DOHH2 (cell line): ENCODE results near the gene GLCE.

Experiments used
- EZH2phosphoT487 ChIP-seq: fragments of 200-600 bp; sonication (generic); IDR thresholded peaks from 2 replicates; pipeline ENCODE4 v1.6.1; 2017; ENCODE audit warnings: borderline replicate concordance, mild to moderate bottlenecking, antibody characterized with exemption, low read length, moderate library complexity, mixed read lengths
- TF ChIP-seq, protein P1 (sequence below): fragments of 200-600 bp; sonication (generic); IDR thresholded peaks from one replicate; pipeline ENCODE4 v1.5.1; 2014; ENCODE audit warnings: antibody characterized with exemption, mild to moderate bottlenecking, low read depth, low read length; ENCODE audit not compliant: poor library complexity, severe bottlenecking

DNA sequence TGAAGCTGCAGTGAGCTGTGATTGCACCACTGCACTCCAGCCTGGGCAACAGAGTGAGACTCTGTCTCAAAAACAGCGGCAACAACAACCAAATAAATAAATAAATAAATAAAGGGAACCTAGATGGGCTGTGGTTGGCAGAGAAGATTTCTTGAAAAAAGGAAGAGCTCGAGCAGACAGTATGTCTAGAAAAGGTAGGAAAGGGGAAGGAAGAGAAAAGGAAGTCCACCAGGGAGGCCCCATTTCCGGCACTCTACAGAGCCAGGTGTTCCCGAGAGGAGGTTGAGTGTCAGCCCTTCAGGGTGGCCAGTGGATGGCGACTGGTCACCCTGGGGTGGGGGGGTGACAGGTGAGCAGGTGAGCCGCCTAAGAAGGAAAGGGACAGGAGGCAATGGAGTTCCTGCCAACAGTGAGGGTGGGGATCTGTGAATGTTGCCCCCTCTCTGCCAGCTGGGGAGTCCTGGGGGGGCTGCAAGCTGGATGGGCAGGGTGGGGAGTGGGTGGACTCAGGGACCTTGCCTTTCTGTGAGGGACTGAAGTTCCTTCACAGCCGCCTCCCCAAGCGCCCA is 153.1 kb downstream of the GLCE start:
- TF ChIP-seq, protein P1, sequence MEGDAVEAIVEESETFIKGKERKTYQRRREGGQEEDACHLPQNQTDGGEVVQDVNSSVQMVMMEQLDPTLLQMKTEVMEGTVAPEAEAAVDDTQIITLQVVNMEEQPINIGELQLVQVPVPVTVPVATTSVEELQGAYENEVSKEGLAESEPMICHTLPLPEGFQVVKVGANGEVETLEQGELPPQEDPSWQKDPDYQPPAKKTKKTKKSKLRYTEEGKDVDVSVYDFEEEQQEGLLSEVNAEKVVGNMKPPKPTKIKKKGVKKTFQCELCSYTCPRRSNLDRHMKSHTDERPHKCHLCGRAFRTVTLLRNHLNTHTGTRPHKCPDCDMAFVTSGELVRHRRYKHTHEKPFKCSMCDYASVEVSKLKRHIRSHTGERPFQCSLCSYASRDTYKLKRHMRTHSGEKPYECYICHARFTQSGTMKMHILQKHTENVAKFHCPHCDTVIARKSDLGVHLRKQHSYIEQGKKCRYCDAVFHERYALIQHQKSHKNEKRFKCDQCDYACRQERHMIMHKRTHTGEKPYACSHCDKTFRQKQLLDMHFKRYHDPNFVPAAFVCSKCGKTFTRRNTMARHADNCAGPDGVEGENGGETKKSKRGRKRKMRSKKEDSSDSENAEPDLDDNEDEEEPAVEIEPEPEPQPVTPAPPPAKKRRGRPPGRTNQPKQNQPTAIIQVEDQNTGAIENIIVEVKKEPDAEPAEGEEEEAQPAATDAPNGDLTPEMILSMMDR, result no peak
- TF ChIP-seq EZH2phosphoT487, result no peak
